Endothelial cell (in vitro differentiated cells): ENCODE data around the gene TMEM170B. TPM values are rescaled to one million over a fixed set of nuclear protein-coding genes. Genes with fewer than 3 reads are reported as not detected.

Source experiments
- DNase-seq: peaks from one replicate; pipeline ENCODE4 v3.0.0; 2021; ENCODE audit warnings: low spot score
- H3K27ac Mint-ChIP-seq: one replicate; pipeline ENCODE4 v1.8.0; 2021; ENCODE audit warnings: mixed read lengths, inconsistent platforms; ENCODE audit not compliant: unreplicated experiment
- H3K27me3 Mint-ChIP-seq: one replicate; pipeline ENCODE4 v1.8.0; 2021; ENCODE audit warnings: mild to moderate bottlenecking, moderate library complexity, mixed read lengths, inconsistent platforms; ENCODE audit not compliant: unreplicated experiment
- H3K36me3 Mint-ChIP-seq: one replicate; pipeline ENCODE4 v1.8.0; 2021; ENCODE audit warnings: mild to moderate bottlenecking, low read depth, mixed read lengths, inconsistent platforms; ENCODE audit not compliant: unreplicated experiment
- H3K4me1 Mint-ChIP-seq: one replicate; pipeline ENCODE4 v1.8.0; 2021; ENCODE audit warnings: mild to moderate bottlenecking, mixed read lengths, inconsistent platforms; ENCODE audit not compliant: unreplicated experiment
- H3K4me3 Mint-ChIP-seq: one replicate; pipeline ENCODE4 v1.8.0; 2021; ENCODE audit warnings: mild to moderate bottlenecking, mixed read lengths, inconsistent platforms; ENCODE audit not compliant: unreplicated experiment
- H3K9me3 Mint-ChIP-seq: one replicate; pipeline ENCODE4 v1.8.0; 2021; ENCODE audit warnings: mixed read lengths, inconsistent platforms; ENCODE audit not compliant: unreplicated experiment
- total RNA-seq: library from RNA; stranded (reverse); fragmentation: NEBNext Ultra II Directional; extraction: Animal tissue kit (Norgen Biotek cat#: 25700); gene quantifications from one replicate; pipeline ENCODE4 v1.2.1, GENCODE V29; 2021; ENCODE audit not compliant: unreplicated experiment
- TF ChIP-seq, protein P1 (sequence below): fragments of 200-600 bp; sonication (generic); IDR thresholded peaks from one replicate; pipeline ENCODE4 v1.5.0; 2021; ENCODE audit warnings: antibody characterized with exemption; ENCODE audit not compliant: unreplicated experiment

TMEM170B gene
- total RNA-seq, 1 donor from 2014 or later: 5.0 TPM

DNA sequence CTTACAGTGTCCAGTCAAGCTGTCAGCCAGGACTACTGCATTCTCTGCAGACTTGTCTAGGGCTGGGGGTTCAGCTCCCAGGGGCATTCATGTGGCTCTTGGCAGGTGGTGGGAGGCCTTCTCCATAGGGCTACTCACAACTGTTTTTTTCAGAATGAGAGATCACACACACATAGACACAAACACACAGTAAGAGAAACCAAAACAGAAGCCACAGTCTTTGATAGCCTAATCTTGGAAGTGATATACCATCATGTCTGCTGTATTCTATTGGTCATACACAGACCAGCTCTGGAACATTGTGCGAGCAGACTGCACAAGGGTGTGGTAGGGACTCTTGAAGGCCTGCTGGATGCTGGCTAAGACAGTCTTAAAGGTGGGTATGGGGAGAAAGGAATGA lies 13.5 kb downstream of the TMEM170B start:
- no peaks in the 10 kb centered on the region for H3K4me1 Mint-ChIP-seq
- no peaks in the 10 kb centered on the region for H3K27me3 Mint-ChIP-seq
- DNase-seq: no peak
- H3K4me3 Mint-ChIP-seq: no peak overlapping the region
- H3K9me3 Mint-ChIP-seq: no peaks in the 10 kb centered on the region
- no peaks in the 10 kb centered on the region for H3K36me3 Mint-ChIP-seq
- H3K27ac Mint-ChIP-seq: no peak overlapping the region
- TF ChIP-seq, protein P1, sequence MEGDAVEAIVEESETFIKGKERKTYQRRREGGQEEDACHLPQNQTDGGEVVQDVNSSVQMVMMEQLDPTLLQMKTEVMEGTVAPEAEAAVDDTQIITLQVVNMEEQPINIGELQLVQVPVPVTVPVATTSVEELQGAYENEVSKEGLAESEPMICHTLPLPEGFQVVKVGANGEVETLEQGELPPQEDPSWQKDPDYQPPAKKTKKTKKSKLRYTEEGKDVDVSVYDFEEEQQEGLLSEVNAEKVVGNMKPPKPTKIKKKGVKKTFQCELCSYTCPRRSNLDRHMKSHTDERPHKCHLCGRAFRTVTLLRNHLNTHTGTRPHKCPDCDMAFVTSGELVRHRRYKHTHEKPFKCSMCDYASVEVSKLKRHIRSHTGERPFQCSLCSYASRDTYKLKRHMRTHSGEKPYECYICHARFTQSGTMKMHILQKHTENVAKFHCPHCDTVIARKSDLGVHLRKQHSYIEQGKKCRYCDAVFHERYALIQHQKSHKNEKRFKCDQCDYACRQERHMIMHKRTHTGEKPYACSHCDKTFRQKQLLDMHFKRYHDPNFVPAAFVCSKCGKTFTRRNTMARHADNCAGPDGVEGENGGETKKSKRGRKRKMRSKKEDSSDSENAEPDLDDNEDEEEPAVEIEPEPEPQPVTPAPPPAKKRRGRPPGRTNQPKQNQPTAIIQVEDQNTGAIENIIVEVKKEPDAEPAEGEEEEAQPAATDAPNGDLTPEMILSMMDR: no peak

DNA sequence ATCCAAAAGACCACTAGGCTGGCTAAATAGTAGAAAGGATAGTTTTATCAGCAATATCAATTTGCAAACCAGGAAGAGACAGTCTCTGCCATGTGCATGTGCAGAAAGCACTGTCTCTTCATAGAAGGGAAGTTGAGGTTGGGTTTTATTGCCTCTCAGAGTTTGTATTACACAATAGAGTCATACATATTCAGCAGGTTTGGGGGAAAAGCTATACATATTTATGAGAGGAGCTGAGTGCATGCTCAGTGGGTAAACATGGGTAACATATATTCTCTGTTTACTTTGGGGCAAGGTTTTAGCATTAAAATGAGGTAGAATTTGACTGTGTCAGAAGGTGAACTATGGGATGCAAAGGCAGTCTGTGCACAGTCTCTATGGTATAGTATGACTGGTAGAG lies 14.9 kb downstream of the TMEM170B start:
- no peak for DNase-seq
- H3K9me3 Mint-ChIP-seq: no peaks in the 10 kb centered on the region
- no peaks in the 10 kb centered on the region for H3K36me3 Mint-ChIP-seq
- no peak overlapping the region for H3K4me3 Mint-ChIP-seq
- H3K4me1 Mint-ChIP-seq: no peaks in the 10 kb centered on the region
- H3K27me3 Mint-ChIP-seq: peaks cover 3% of the 10 kb centered on the region
- no peak overlapping the region for H3K27ac Mint-ChIP-seq
- TF ChIP-seq, protein P1: no peak

DNA sequence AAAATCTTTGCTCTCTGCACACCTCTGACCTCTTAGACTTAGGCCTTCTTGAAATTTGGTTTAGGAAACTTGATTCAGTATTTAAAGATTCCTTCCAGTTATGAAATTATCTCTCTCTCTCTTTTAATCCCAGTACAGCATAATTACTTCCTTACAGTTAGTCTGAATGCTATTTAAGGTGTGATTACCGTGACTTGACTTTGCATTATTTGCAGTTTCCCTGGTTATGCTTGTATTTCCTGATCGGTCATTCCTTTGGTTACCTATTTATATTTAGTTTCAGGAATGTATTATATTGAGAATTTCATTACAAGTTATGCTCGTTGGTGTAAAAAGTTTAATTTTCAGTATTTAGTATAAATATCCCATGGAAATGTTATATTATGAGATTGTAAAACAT lies 16.3 kb downstream of the TMEM170B start:
- no peaks in the 10 kb centered on the region for H3K9me3 Mint-ChIP-seq
- H3K4me1 Mint-ChIP-seq: no peaks in the 10 kb centered on the region
- no peak overlapping the region for H3K27ac Mint-ChIP-seq
- no peak for DNase-seq
- TF ChIP-seq, protein P1: no peak
- H3K4me3 Mint-ChIP-seq: no peak overlapping the region
- H3K36me3 Mint-ChIP-seq: no peaks in the 10 kb centered on the region
- H3K27me3 Mint-ChIP-seq: peaks cover 3% of the 10 kb centered on the region

DNA sequence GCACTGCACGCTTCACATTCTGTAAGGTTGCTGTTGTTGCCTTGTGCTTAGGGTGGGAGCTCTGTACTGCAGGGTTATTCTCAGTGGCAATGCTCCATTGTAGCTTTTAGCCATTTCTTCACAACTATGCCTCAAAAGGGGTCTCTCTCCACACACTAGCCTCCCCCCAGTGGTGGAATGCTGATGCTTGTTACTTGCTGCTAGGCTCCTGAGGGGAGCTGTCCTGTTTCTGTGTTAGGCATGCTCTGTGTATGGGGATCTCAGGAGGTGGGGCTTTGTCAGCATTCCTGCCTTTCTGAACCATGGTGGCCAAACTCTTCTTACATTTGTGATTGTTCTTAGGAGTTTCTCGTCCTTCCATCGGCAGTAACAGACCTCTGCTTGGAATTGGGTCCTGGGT lies 18.8 kb downstream of the TMEM170B start:
- Mint-ChIP-seq H3K36me3 (no peaks in the 10 kb centered on the region), H3K27ac (no peak overlapping the region), H3K9me3 (no peaks in the 10 kb centered on the region), H3K27me3 (peaks cover 3% of the 10 kb centered on the region), H3K4me3 (no peak overlapping the region), H3K4me1 (no peaks in the 10 kb centered on the region)
- DNase-seq: no peak
- TF ChIP-seq, protein P1: no peak

DNA sequence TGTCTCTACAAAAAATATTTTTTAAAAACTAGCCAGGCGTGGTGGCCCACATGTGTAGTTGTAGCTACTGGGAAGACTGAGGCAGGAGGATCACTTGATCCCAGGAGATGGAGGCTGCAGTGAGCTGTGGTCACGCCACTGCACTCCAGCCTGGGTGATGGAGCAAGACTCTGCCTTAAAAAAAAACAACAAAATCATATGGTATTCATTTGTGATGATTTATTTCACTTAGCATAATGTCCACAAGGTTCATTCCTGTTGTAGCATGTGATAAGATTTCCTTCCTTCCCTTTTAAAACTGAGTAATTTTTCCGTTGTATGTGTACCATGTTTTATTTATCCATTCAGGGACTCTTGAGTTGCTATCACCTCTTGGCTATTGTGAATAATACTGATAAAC lies 26.2 kb downstream of the TMEM170B start:
- DNase-seq: no peak
- no peaks in the 10 kb centered on the region for H3K27me3 Mint-ChIP-seq
- TF ChIP-seq, protein P1: no peak
- no peak overlapping the region for H3K27ac Mint-ChIP-seq
- H3K4me1 Mint-ChIP-seq: no peaks in the 10 kb centered on the region
- no peaks in the 10 kb centered on the region for H3K36me3 Mint-ChIP-seq
- H3K9me3 Mint-ChIP-seq: no peaks in the 10 kb centered on the region
- no peak overlapping the region for H3K4me3 Mint-ChIP-seq
